BJ (cell line): ENCODE data around the gene GTF2H1. TPM values are rescaled to one million over a fixed set of nuclear protein-coding genes. Genes with fewer than 3 reads are reported as not detected.

ENCODE experiments used
- CTCF ChIA-PET: fragments of 350-600 bp; formaldehyde crosslinking; extraction: SDS; loops from one replicate; lab custom pipeline; 2021; ENCODE audit warnings: antibody characterized with exemption, inconsistent platforms; lab: Yijun Ruan, JAX
- POLR2A ChIA-PET: fragments of 300-600 bp; sonication (Branson Sonifier 250); formaldehyde crosslinking; extraction: SDS; loops from one replicate; lab custom pipeline; 2021; ENCODE audit warnings: antibody characterized with exemption; lab: Charles Lee
- DNase-seq: peaks from one replicate; pipeline ENCODE4 v3.0.0-alpha.2; 2011; ENCODE audit warnings: low read depth
- H3K27me3 ChIP-seq: 2 replicates; pipeline ENCODE4 v1.6.0; 2011; ENCODE audit warnings: low read length; ENCODE audit not compliant: control insufficient read depth, insufficient read depth
- H3K36me3 ChIP-seq: 2 replicates; pipeline ENCODE4 v1.5.1; 2011; ENCODE audit warnings: low read length; ENCODE audit not compliant: control insufficient read depth, insufficient read depth
- H3K4me3 ChIP-seq: 2 replicates; pipeline ENCODE4 v1.5.1; 2011; ENCODE audit warnings: low read depth, mild to moderate bottlenecking, control low read depth, low read length
- CTCF ChIP-seq: IDR thresholded peaks from 2 replicates; pipeline ENCODE4 v1.5.1; 2011; ENCODE audit warnings: low read depth, mild to moderate bottlenecking, control low read depth, inconsistent platforms, low read length, moderate library complexity; ENCODE audit not compliant: insufficient read depth
- polyA plus RNA-seq: library from polyadenylated mRNA; depleted of rRNA; stranded (reverse); fragments of >200 nt; gene quantifications from 2 replicates; pipeline ENCODE4 v1.2.3, GENCODE V29; 2011

GTF2H1 gene
- polyA plus RNA-seq, 1 experiment, result 24.9 TPM

GRCh38 chr11:18315893-18316292 lies 6.5 kb upstream of the GTF2H1 start:
- no peak for DNase-seq
- Histone ChIP-seq H3K27me3 (no peaks in the 10 kb centered on the region), H3K4me3 (no peak overlapping the region), H3K36me3 (no peaks in the 10 kb centered on the region)
- no peak for TF ChIP-seq CTCF
- CTCF ChIA-PET, result interaction anchor here (1.4 kb wide), 1 partner anchor 65 kb away, joined by 3 read pairs; no protein-coding TSS in a partner anchor
- POLR2A ChIA-PET, result no interaction called here

- CTCF ChIA-PET, result no interaction called here
- no peak for DNase-seq
- H3K36me3 ChIP-seq, result no peaks in the 10 kb centered on the region
- H3K27me3 ChIP-seq, result no peaks in the 10 kb centered on the region
- POLR2A ChIA-PET, result no interaction called here
- no peak overlapping the region for H3K4me3 ChIP-seq
- TF ChIP-seq CTCF, result no peak
Observed at GRCh38 chr11:18317551-18317950, 4.8 kb upstream of the GTF2H1 start.

- DNase-seq, result no peak
- H3K36me3 ChIP-seq, result no peaks in the 10 kb centered on the region
- POLR2A ChIA-PET, result no interaction called here
Observed at GRCh38 chr11:18319914-18320313, 2.5 kb upstream of the GTF2H1 start.

GRCh38 chr11:18320617-18321016 lies 1.8 kb upstream of the GTF2H1 start:
- no peak for DNase-seq
- no peak for TF ChIP-seq CTCF
- Histone ChIP-seq H3K4me3 (no peak overlapping the region), H3K36me3 (no peaks in the 10 kb centered on the region), H3K27me3 (no peaks in the 10 kb centered on the region)
- CTCF ChIA-PET, result interaction anchor here (1.9 kb wide), 1 partner anchor 77 kb away, joined by 8 read pairs; no protein-coding TSS in a partner anchor
- POLR2A ChIA-PET, result interaction anchor here (1.3 kb wide), 1 partner anchor 75 kb away, joined by 3 read pairs; no protein-coding TSS in a partner anchor

More at GRCh38 chr11:18319914-18320313, 2.5 kb upstream of the GTF2H1 start:
- Histone ChIP-seq H3K27me3 (no peaks in the 10 kb centered on the region), H3K4me3 (no peak overlapping the region)
- CTCF ChIA-PET, result interaction anchor here (0.8 kb wide), 1 partner anchor 65 kb away, joined by 3 read pairs; no protein-coding TSS in a partner anchor
- no peak for TF ChIP-seq CTCF

GRCh38 chr11:18321578-18321968 lies 794 bp upstream of the GTF2H1 start:
- CTCF ChIA-PET, result interaction anchor here (1.1 to 1.9 kb wide), 2 partner anchors 73 to 78 kb away, joined by 3 to 8 read pairs; partner anchors contain the start of gene LDHA

More at GRCh38 chr11:18321578-18321968, 794 bp upstream of the GTF2H1 start:
- Histone ChIP-seq H3K36me3 (peaks cover 1% of the 10 kb centered on the region; the same call in 1 of the 2 replicates), H3K27me3 (no peaks in the 10 kb centered on the region), H3K4me3 (peak overlapping the region; percentile 65)
- POLR2A ChIA-PET, result interaction anchor here (0.8 to 1.3 kb wide), 2 partner anchors 8 to 74 kb away, joined by 3 to 4 read pairs; no protein-coding TSS in a partner anchor
- no peak for TF ChIP-seq CTCF
- no peak for DNase-seq
